Smooth muscle cell (in vitro differentiated cells): Measurements from ENCODE around the gene LRIG3. TPM values are rescaled to one million over a fixed set of nuclear protein-coding genes. Genes with fewer than 3 reads are reported as not detected.

Experiments used
- DNase-seq: peaks from one replicate; lab custom pipeline; 2025; ENCODE audit not compliant: unreplicated experiment; lab: John Stamatoyannopoulos, UW
- H2AFZ ChIP-seq: fragments of 200-600 bp; sonication (generic); 2 replicates; pipeline ENCODE4 v1.6.0; 2016; ENCODE audit warnings: antibody characterized with exemption, low read depth, mild to moderate bottlenecking
- H3F3A ChIP-seq: fragments of 200-600 bp; sonication (generic); 2 replicates; pipeline ENCODE4 v1.6.0; 2017; ENCODE audit warnings: antibody characterized with exemption, low read depth
- H3K27ac ChIP-seq: fragments of 200-600 bp; sonication (generic); 2 replicates; pipeline ENCODE4 v1.5.1; 2016; ENCODE audit warnings: low read depth, mild to moderate bottlenecking
- H3K27me3 ChIP-seq: fragments of 200-600 bp; sonication (generic); 2 replicates; pipeline ENCODE4 v1.6.1; 2016; ENCODE audit warnings: low read depth, mild to moderate bottlenecking
- H3K36me3 ChIP-seq: fragments of 200-600 bp; sonication (generic); 2 replicates; pipeline ENCODE4 v1.5.1; 2016; ENCODE audit warnings: low read depth
- H3K4me1 ChIP-seq: fragments of 200-600 bp; sonication (generic); 2 replicates; pipeline ENCODE4 v1.5.1; 2016; ENCODE audit warnings: low read depth
- H3K4me2 ChIP-seq: fragments of 200-600 bp; sonication (generic); 2 replicates; pipeline ENCODE4 v1.6.0; 2016; ENCODE audit warnings: mild to moderate bottlenecking
- H3K4me3 ChIP-seq: fragments of 200-600 bp; sonication (generic); 2 replicates; pipeline ENCODE4 v1.5.1; 2016; ENCODE audit warnings: mild to moderate bottlenecking
- H3K79me2 ChIP-seq: fragments of 200-600 bp; sonication (generic); 2 replicates; pipeline ENCODE4 v1.6.0; 2016; ENCODE audit warnings: low read depth, mild to moderate bottlenecking
- H3K9ac ChIP-seq: fragments of 200-600 bp; sonication (generic); 2 replicates; pipeline ENCODE4 v1.6.0; 2016; ENCODE audit warnings: low read depth
- H3K9me3 ChIP-seq: fragments of 200-600 bp; sonication (generic); replicated peaks from 2 replicates; pipeline ENCODE4 v1.5.1; 2016; ENCODE audit warnings: low read depth
- H4K20me1 ChIP-seq: fragments of 200-600 bp; sonication (generic); 2 replicates; pipeline ENCODE4 v1.6.0; 2016; ENCODE audit warnings: low read depth
- CTCF ChIP-seq: fragments of 200-600 bp; sonication (generic); IDR thresholded peaks from 2 replicates; pipeline ENCODE4 v1.5.1; 2017; ENCODE audit warnings: borderline replicate concordance, mild to moderate bottlenecking, antibody characterized with exemption; ENCODE audit not compliant: insufficient read depth, poor library complexity, severe bottlenecking
- WGBS: methylation state at CpG from one replicate; pipeline ENCODE4 v1.1.7; 2016; ENCODE audit warnings: low lambda C conversion rate; 5-methylcytosine and 5-hydroxymethylcytosine counted together
- polyA plus RNA-seq: library from polyadenylated mRNA; unstranded; fragments of >200 nt; fragmentation: Nextera tagmentation; extraction: Ambion mirVana; gene quantifications from 2 replicates; pipeline ENCODE4 v1.2.1, GENCODE V29; 2016
- total RNA-seq: library from RNA; depleted of rRNA; stranded (reverse); fragments of >200 nt; gene quantifications from 2 replicates; pipeline ENCODE4 v1.2.3, GENCODE V29; 2014

LRIG3 gene
- total and polyA plus RNA-seq, 2 experiments from 2014 or later = 6.7 to 22.4 TPM

GRCh38 chr12:58966939-58967338 lies 46.6 kb upstream of the LRIG3 start:
- no peaks in the 10 kb centered on the region for H4K20me1 ChIP-seq
- H3K27ac ChIP-seq = no peak overlapping the region
- H3K9me3 ChIP-seq = no peaks in the 10 kb centered on the region
- no peak overlapping the region for H3K4me3 ChIP-seq
- H3K9ac ChIP-seq = no peak overlapping the region
- H3K4me1 ChIP-seq = no peaks in the 10 kb centered on the region
- no peaks in the 10 kb centered on the region for H3K79me2 ChIP-seq
- DNase-seq = no peak
- H3K36me3 ChIP-seq = no peaks in the 10 kb centered on the region
- 91% methylated on average over 2 of the region's 2 CpGs for WGBS
- H3F3A ChIP-seq = no peaks in the 10 kb centered on the region
- no peaks in the 10 kb centered on the region for H3K27me3 ChIP-seq
- no peak overlapping the region for H3K4me2 ChIP-seq
- no peak for TF ChIP-seq CTCF
- no peak overlapping the region for H2AFZ ChIP-seq

- no peak for TF ChIP-seq CTCF
- no peaks in the 10 kb centered on the region for H4K20me1 ChIP-seq
- DNase-seq = no peak
- 90% methylated on average over 3 of the region's 3 CpGs for WGBS
- H3K4me2 ChIP-seq = no peak overlapping the region
- no peaks in the 10 kb centered on the region for H3K36me3 ChIP-seq
- no peaks in the 10 kb centered on the region for H3K79me2 ChIP-seq
- no peak overlapping the region for H3K9ac ChIP-seq
- H3F3A ChIP-seq = no peaks in the 10 kb centered on the region
- H3K9me3 ChIP-seq = no peaks in the 10 kb centered on the region
- H3K27ac ChIP-seq = no peak overlapping the region
- no peaks in the 10 kb centered on the region for H3K27me3 ChIP-seq
- H3K4me1 ChIP-seq = peaks cover 8% of the 10 kb centered on the region
- H2AFZ ChIP-seq = no peak overlapping the region
- no peak overlapping the region for H3K4me3 ChIP-seq
Measured at GRCh38 chr12:58965568-58965967, 45.3 kb upstream of the LRIG3 start.

- 95% methylated on average over 1 of the region's 1 CpG for WGBS
Measured at GRCh38 chr12:58963844-58964243, 43.5 kb upstream of the LRIG3 start.

More at GRCh38 chr12:58963844-58964243, 43.5 kb upstream of the LRIG3 start:
- Histone ChIP-seq H3K4me3 (no peak overlapping the region), H3K4me1 (peaks cover 8% of the 10 kb centered on the region), H4K20me1 (no peaks in the 10 kb centered on the region), H3K9ac (no peak overlapping the region), H3K27me3 (no peaks in the 10 kb centered on the region), H3K27ac (no peak overlapping the region), H2AFZ (no peak overlapping the region), H3K79me2 (no peaks in the 10 kb centered on the region), H3K4me2 (no peak overlapping the region), H3K36me3 (no peaks in the 10 kb centered on the region), H3K9me3 (no peaks in the 10 kb centered on the region), H3F3A (no peaks in the 10 kb centered on the region)
- DNase-seq = no peak
- TF ChIP-seq CTCF = no peak
